Esophagus muscularis mucosa (tissue), 4 donors: Measurements from ENCODE around the gene SLC2A13. TPM values are rescaled to one million over a fixed set of nuclear protein-coding genes. Genes with fewer than 3 reads are reported as not detected.

Experiments used
- DNase-seq: peaks from one replicate; pipeline ENCODE4 v3.0.0-alpha.2; 2017; ENCODE audit errors: extremely low spot score
- H3K27ac ChIP-seq, 4 donors: fragments of 200-600 bp; sonication (generic); replicated peaks in 1 of 4; 1 replicate in 3 of 4; 2 replicates in 1 of 4; pipeline ENCODE4 v1.5.1; 2016 to 2019; ENCODE audit warnings: mild to moderate bottlenecking in 1 of 4
- H3K27me3 ChIP-seq, 4 donors: fragments of 200-600 bp; sonication (generic); one replicate each; pipeline versions ENCODE4 v1.5.1 to v1.6.0; 2016 to 2019
- H3K36me3 ChIP-seq, 4 donors: fragments of 200-600 bp; sonication (generic); one replicate each; pipeline ENCODE4 v1.5.1; 2016 to 2019
- H3K4me1 ChIP-seq, 4 donors: fragments of 200-600 bp; sonication (generic); one replicate each; pipeline ENCODE4 v1.5.1; 2016 to 2019
- H3K4me3 ChIP-seq, 4 donors: fragments of 200-600 bp; sonication (generic); 1 replicate in 2 of 4; 2 replicates in 2 of 4; pipeline ENCODE4 v1.5.1; 2016 to 2019; ENCODE audit warnings: mild to moderate bottlenecking in 4 of 4, moderate library complexity in 1 of 4
- H3K9me3 ChIP-seq, 4 donors: fragments of 200-600 bp; sonication (generic); 1 replicate in 3 of 4; 2 replicates in 1 of 4; pipeline ENCODE4 v1.5.1; 2016 to 2019
- CTCF ChIP-seq, 3 experiments: fragments of 200-600 bp in 2 of 3; fragments of 450-650 bp in 1 of 3; sonication (generic) in 2 of 3; IDR thresholded peaks; one replicate each; pipeline ENCODE4 v1.5.1; 2017 to 2019; ENCODE audit warnings: antibody characterized with exemption in 3 of 3, mild to moderate bottlenecking in 2 of 3, moderate library complexity in 1 of 3
- EP300 ChIP-seq: sonication (generic); formaldehyde crosslinking; IDR thresholded peaks from one replicate; pipeline ENCODE4 v1.6.1; 2017; ENCODE audit warnings: antibody characterized with exemption
- POLR2A ChIP-seq: fragments of 450-650 bp; IDR thresholded peaks from one replicate; pipeline ENCODE4 v1.6.1; 2017; ENCODE audit warnings: antibody characterized with exemption, moderate library complexity, mild to moderate bottlenecking, low read depth
- POLR2AphosphoS5 ChIP-seq, 2 donors: sonication (generic); formaldehyde crosslinking; IDR thresholded peaks; one replicate each; pipeline ENCODE4 v1.6.1; 2017; ENCODE audit warnings: antibody characterized with exemption in 2 of 2
- WGBS: methylation state at CpG from one replicate; pipeline ENCODE4 v1.1.5; 2018; 5-methylcytosine and 5-hydroxymethylcytosine counted together
- intact Hi-C: fragments of 100-400 bp; cut with DNase I; formaldehyde crosslinking; loops from one replicate; pipeline ENCODE4 v1.15.1; 2023
- total RNA-seq, 4 donors: library from RNA; depleted of rRNA; stranded (reverse); fragments of >200 nt; gene quantifications; one replicate each; pipeline versions ENCODE4 v1.1.0 to v1.2.1, GENCODE V29; 2016

The SLC2A13 gene
- total RNA-seq, 4 donors from 2014 or later, result 19.6 to 25.7 (median 21.4) TPM

- Histone ChIP-seq H3K27ac (no peak overlapping the region), H3K27me3 (no peaks in the 10 kb centered on the region), H3K9me3 (no peaks in the 10 kb centered on the region), H3K4me1 (peaks cover 0 to 8% (median 3%) of the 10 kb centered on the region in 4 donors), H3K4me3 (no peak overlapping the region), H3K36me3 (peaks cover 0 to 6% (median 0%) of the 10 kb centered on the region in 4 donors)
- TF ChIP-seq POLR2A, result no peak
- TF ChIP-seq EP300, result no peak
- no peak for TF ChIP-seq CTCF (IDR thresholded peaks at IDR 0.05)
- no peak for TF ChIP-seq POLR2AphosphoS5 (IDR thresholded peaks at IDR 0.05)
- DNase-seq, result no peak
- intact Hi-C loops, result no loop called here
These were observed 83.0 kb downstream of the SLC2A13 start for GRCh38 chr12:40022850-40023249.

DNA sequence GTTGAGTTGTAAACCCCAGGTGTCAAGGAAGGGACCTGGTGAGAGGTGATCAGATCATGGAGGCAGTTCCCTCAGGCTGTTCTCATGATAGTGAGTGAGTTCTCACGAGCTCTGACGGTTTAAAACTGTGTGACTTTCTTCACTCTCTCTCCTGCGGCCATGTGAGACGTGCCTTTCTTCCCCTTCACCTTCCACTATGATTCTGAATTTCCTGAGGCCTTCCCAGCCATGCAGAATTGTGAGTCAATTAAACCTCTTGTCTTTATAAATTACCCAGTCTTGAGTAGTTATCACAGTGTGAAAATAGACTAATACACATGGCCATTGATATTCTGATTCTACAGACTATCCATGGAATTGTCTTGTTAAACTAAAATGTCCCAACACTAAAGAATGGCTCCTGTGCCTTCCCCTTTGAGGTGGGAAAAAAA, 85.6 kb downstream of the SLC2A13 start:
- Histone ChIP-seq H3K4me3 (no peak overlapping the region), H3K27me3 (no peaks in the 10 kb centered on the region), H3K36me3 (no peaks in the 10 kb centered on the region), H3K27ac (no peak overlapping the region), H3K9me3 (no peaks in the 10 kb centered on the region), H3K4me1 (peaks cover 0 to 9% (median 6%) of the 10 kb centered on the region in 4 donors)
- DNase-seq, result no peak
- TF ChIP-seq POLR2AphosphoS5 (IDR thresholded peaks at IDR 0.05) (no peak), EP300 (no peak), POLR2A (no peak), CTCF (IDR thresholded peaks at IDR 0.05) (no peak)
- 94% methylated on average over 4 of the region's 4 CpGs for WGBS
- intact Hi-C loops, result no loop called here

DNA sequence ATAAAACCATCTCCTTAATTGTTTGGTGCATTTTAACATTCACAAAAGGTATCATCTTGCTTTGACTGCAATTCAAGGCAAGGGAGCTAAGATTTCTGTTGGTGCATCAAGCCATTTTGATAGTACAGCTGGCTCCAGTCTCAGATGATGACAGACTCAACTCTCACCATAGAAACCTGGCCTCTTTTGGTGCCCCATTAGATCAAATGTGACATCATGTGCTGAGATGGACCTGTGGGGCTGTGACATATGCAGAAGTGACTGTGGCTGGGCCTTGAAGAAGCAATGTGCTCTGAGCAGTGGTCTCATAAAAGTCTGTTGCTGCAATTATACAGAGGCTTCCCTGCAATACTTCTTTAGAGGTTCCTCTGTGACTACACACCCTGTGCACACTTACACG, 88.4 kb downstream of the SLC2A13 start:
- 93% methylated on average over 1 of the region's 1 CpG for WGBS
- Histone ChIP-seq H3K27me3 (no peaks in the 10 kb centered on the region), H3K4me3 (no peak overlapping the region), H3K36me3 (no peaks in the 10 kb centered on the region), H3K9me3 (no peaks in the 10 kb centered on the region), H3K27ac (no peak overlapping the region), H3K4me1 (peaks cover 3 to 17% (median 7%) of the 10 kb centered on the region in 4 donors)
- DNase-seq, result no peak
- TF ChIP-seq CTCF (IDR thresholded peaks at IDR 0.05) (no peak), EP300 (no peak), POLR2A (no peak), POLR2AphosphoS5 (IDR thresholded peaks at IDR 0.05) (no peak)
- intact Hi-C loops, result no loop called here

GRCh38 chr12:40016980-40017379, 88.9 kb downstream of the SLC2A13 start:
- TF ChIP-seq POLR2AphosphoS5 (IDR thresholded peaks at IDR 0.05) (no peak), CTCF (IDR thresholded peaks at IDR 0.05) (no peak), EP300 (no peak), POLR2A (no peak)
- Histone ChIP-seq H3K4me1 (peaks cover 8 to 20% (median 9%) of the 10 kb centered on the region in 4 donors), H3K4me3 (no peak overlapping the region), H3K27ac (no peak overlapping the region), H3K27me3 (no peaks in the 10 kb centered on the region), H3K36me3 (no peaks in the 10 kb centered on the region), H3K9me3 (no peaks in the 10 kb centered on the region)
- 67% methylated on average over 3 of the region's 3 CpGs for WGBS
- intact Hi-C loops, result no loop called here
- no peak for DNase-seq

DNA sequence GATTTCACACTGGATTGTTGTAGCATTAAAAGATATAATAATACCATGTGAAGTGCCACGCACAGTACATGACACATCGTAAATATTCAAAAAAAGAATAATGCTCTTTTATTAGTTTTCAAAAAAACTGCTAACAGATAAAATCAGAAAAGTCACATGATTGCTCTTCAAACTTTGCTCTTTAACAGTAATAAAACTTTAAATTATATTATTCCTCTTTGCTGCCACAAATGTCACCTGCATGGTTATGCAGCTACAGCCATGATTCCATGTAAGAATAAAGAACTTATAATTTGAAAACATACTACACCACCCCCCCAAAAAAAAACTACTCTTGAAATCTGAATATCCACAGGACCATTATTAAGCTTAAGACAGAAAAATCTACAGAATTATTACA, 90.0 kb downstream of the SLC2A13 start:
- intact Hi-C loops, result no loop called here

More for the DNA sequence above, 90.0 kb downstream of the SLC2A13 start:
- WGBS, result 97% methylated on average over 2 of the region's 2 CpGs
- Histone ChIP-seq H3K36me3 (no peaks in the 10 kb centered on the region), H3K27me3 (no peaks in the 10 kb centered on the region), H3K27ac (no peak overlapping the region), H3K4me3 (no peak overlapping the region), H3K4me1 (peaks cover 13 to 30% (median 18%) of the 10 kb centered on the region in 4 donors), H3K9me3 (no peaks in the 10 kb centered on the region)
- no peak for TF ChIP-seq EP300
- no peak for TF ChIP-seq POLR2AphosphoS5 (IDR thresholded peaks at IDR 0.05)
- TF ChIP-seq POLR2A, result no peak
- no peak for TF ChIP-seq CTCF (IDR thresholded peaks at IDR 0.05)
- no peak for DNase-seq
